ENCODE results near the gene MUC4.

The MUC4 gene

GRCh38 chr3:195810455-195810845 is 1.3 kb downstream of the MUC4 start:
- Histone ChIP-seq H2AFZ (ENCODE audit: low read length) (no peak overlapping the region), H3K79me2 (ENCODE audit: insufficient read depth, low read length) (no peaks in the 10 kb centered on the region), H4K20me1 (ENCODE audit: insufficient read depth, low read length, poor library complexity, severe bottlenecking) (no peaks in the 10 kb centered on the region), H3K4me3 (ENCODE audit: low read length, poor library complexity, severe bottlenecking) (no peak overlapping the region), H3K36me3 (ENCODE audit: insufficient read depth, low read length) (no peaks in the 10 kb centered on the region), H3K9me2 (replicated peaks; ENCODE audit: low read depth, low read length) (no peaks in the 10 kb centered on the region), H3K4me2 (ENCODE audit: low read depth, low read length, poor library complexity, severe bottlenecking) (no peak overlapping the region), H3K27me3 (ENCODE audit: insufficient read depth, low read length, poor library complexity, severe bottlenecking) (no peaks in the 10 kb centered on the region), H3K9ac (ENCODE audit: low read depth, low read length, poor library complexity, severe bottlenecking) (no peak overlapping the region), H3F3A (ENCODE audit: low read depth) (no peaks in the 10 kb centered on the region), H3K4me1 (ENCODE audit: insufficient read depth, low read length, poor library complexity, severe bottlenecking) (no peaks in the 10 kb centered on the region), H3K9me3 (ENCODE audit: insufficient read depth, low read depth, low read length) (no peaks in the 10 kb centered on the region)
- TF ChIP-seq, protein P1, sequence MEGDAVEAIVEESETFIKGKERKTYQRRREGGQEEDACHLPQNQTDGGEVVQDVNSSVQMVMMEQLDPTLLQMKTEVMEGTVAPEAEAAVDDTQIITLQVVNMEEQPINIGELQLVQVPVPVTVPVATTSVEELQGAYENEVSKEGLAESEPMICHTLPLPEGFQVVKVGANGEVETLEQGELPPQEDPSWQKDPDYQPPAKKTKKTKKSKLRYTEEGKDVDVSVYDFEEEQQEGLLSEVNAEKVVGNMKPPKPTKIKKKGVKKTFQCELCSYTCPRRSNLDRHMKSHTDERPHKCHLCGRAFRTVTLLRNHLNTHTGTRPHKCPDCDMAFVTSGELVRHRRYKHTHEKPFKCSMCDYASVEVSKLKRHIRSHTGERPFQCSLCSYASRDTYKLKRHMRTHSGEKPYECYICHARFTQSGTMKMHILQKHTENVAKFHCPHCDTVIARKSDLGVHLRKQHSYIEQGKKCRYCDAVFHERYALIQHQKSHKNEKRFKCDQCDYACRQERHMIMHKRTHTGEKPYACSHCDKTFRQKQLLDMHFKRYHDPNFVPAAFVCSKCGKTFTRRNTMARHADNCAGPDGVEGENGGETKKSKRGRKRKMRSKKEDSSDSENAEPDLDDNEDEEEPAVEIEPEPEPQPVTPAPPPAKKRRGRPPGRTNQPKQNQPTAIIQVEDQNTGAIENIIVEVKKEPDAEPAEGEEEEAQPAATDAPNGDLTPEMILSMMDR (conservative IDR thresholded peaks at IDR 0.05; ENCODE audit: low read length) = no peak
- TF ChIP-seq EZH2phosphoT487 (IDR thresholded peaks at IDR 0.05; ENCODE audit: borderline replicate concordance) = no peak

GRCh38 chr3:195809796-195810454 is 1.8 kb downstream of the MUC4 start:
- no peak overlapping the region for H3K4me3 ChIP-seq (ENCODE audit: low read length, poor library complexity, severe bottlenecking)
- H3K9ac ChIP-seq (ENCODE audit: low read depth, low read length, poor library complexity, severe bottlenecking) = no peak overlapping the region
- no peaks in the 10 kb centered on the region for H4K20me1 ChIP-seq (ENCODE audit: insufficient read depth, low read length, poor library complexity, severe bottlenecking)
- H3K9me3 ChIP-seq (ENCODE audit: insufficient read depth, low read depth, low read length) = no peaks in the 10 kb centered on the region
- no peaks in the 10 kb centered on the region for H3F3A ChIP-seq (ENCODE audit: low read depth)
- H3K79me2 ChIP-seq (ENCODE audit: insufficient read depth, low read length) = no peaks in the 10 kb centered on the region
- H3K36me3 ChIP-seq (ENCODE audit: insufficient read depth, low read length) = no peaks in the 10 kb centered on the region
- no peaks in the 10 kb centered on the region for H3K4me1 ChIP-seq (ENCODE audit: insufficient read depth, low read length, poor library complexity, severe bottlenecking)
- TF ChIP-seq, protein P1 (conservative IDR thresholded peaks at IDR 0.05; ENCODE audit: low read length) = no peak
- no peak for TF ChIP-seq EZH2phosphoT487 (IDR thresholded peaks at IDR 0.05; ENCODE audit: borderline replicate concordance)
- no peaks in the 10 kb centered on the region for H3K27me3 ChIP-seq (ENCODE audit: insufficient read depth, low read length, poor library complexity, severe bottlenecking)
- no peaks in the 10 kb centered on the region for H3K9me2 ChIP-seq (replicated peaks; ENCODE audit: low read depth, low read length)
- no peak overlapping the region for H3K4me2 ChIP-seq (ENCODE audit: low read depth, low read length, poor library complexity, severe bottlenecking)
- H2AFZ ChIP-seq (ENCODE audit: low read length) = no peak overlapping the region

- H3K27me3 ChIP-seq (ENCODE audit: insufficient read depth, low read length, poor library complexity, severe bottlenecking) = no peaks in the 10 kb centered on the region
- no peak overlapping the region for H2AFZ ChIP-seq (ENCODE audit: low read length)
- H3K4me2 ChIP-seq (ENCODE audit: low read depth, low read length, poor library complexity, severe bottlenecking) = no peak overlapping the region
- H3F3A ChIP-seq (ENCODE audit: low read depth) = no peaks in the 10 kb centered on the region
- H4K20me1 ChIP-seq (ENCODE audit: insufficient read depth, low read length, poor library complexity, severe bottlenecking) = no peaks in the 10 kb centered on the region
- H3K9me3 ChIP-seq (ENCODE audit: insufficient read depth, low read depth, low read length) = no peaks in the 10 kb centered on the region
- H3K36me3 ChIP-seq (ENCODE audit: insufficient read depth, low read length) = no peaks in the 10 kb centered on the region
- no peak overlapping the region for H3K4me3 ChIP-seq (ENCODE audit: low read length, poor library complexity, severe bottlenecking)
- H3K9me2 ChIP-seq (replicated peaks; ENCODE audit: low read depth, low read length) = no peaks in the 10 kb centered on the region
- H3K4me1 ChIP-seq (ENCODE audit: insufficient read depth, low read length, poor library complexity, severe bottlenecking) = no peaks in the 10 kb centered on the region
- no peak overlapping the region for H3K9ac ChIP-seq (ENCODE audit: low read depth, low read length, poor library complexity, severe bottlenecking)
- no peaks in the 10 kb centered on the region for H3K79me2 ChIP-seq (ENCODE audit: insufficient read depth, low read length)
- TF ChIP-seq EZH2phosphoT487 (IDR thresholded peaks at IDR 0.05; ENCODE audit: borderline replicate concordance) = no peak
- TF ChIP-seq, protein P1 (conservative IDR thresholded peaks at IDR 0.05; ENCODE audit: low read length) = no peak
Observed at GRCh38 chr3:195809291-195809785, 2.4 kb downstream of the MUC4 start.
